Esophagus mucosa (tissue), 1 donor: ENCODE results near the gene GPATCH2. TPM values are rescaled to one million over a fixed set of nuclear protein-coding genes. Genes with fewer than 3 reads are reported as not detected.
"Not testable (repeated sequence)": the region's sequence is repeated elsewhere in the genome, so short reads cannot be mapped to it uniquely, and the experiment has no call there.

Experiments
- ATAC-seq: fragments of 200-7000 bp; cut with Tn5 transposase; one replicate; pipeline ENCODE4 v1.9.1; 2020
- total RNA-seq: library from RNA; stranded (reverse); gene quantifications from one replicate; pipeline ENCODE4 v1.2.4, GENCODE V29; 2023
- donor health status: DM: yes; HTN: yes; CAD: no.

GPATCH2 gene
- total RNA-seq, 1 donor from 2014 or later = 6.5 TPM

GRCh38 chr1:217524787-217525520 is 105.9 kb downstream of the GPATCH2 start:
- ATAC-seq = no peak

GRCh38 chr1:217523921-217524320 is 107.0 kb downstream of the GPATCH2 start:
- not testable (repeated sequence) for ATAC-seq

- no peak for ATAC-seq
These were observed 108.6 kb downstream of the GPATCH2 start for GRCh38 chr1:217522277-217522676.

GRCh38 chr1:217521317-217521716 is 109.6 kb downstream of the GPATCH2 start:
- no peak for ATAC-seq

- ATAC-seq = no peak
These were observed 124.0 kb downstream of the GPATCH2 start for GRCh38 chr1:217506878-217507277.

- no peak for ATAC-seq
These were observed 132.7 kb downstream of the GPATCH2 start for GRCh38 chr1:217498209-217498608.

- ATAC-seq = no peak
These were observed 135.6 kb downstream of the GPATCH2 start for GRCh38 chr1:217495249-217495648.

GRCh38 chr1:217494767-217495166 is 136.1 kb downstream of the GPATCH2 start:
- no peak for ATAC-seq

- no peak for ATAC-seq
These were observed 137.6 kb downstream of the GPATCH2 start for GRCh38 chr1:217493290-217493689.

GRCh38 chr1:217484871-217485270 is 146.0 kb downstream of the GPATCH2 start:
- ATAC-seq = no peak

GRCh38 chr1:217482356-217483102 is 148.4 kb downstream of the GPATCH2 start:
- ATAC-seq = peak; percentile 71

GRCh38 chr1:217478450-217478849 is 152.4 kb downstream of the GPATCH2 start:
- ATAC-seq = no peak

- ATAC-seq = no peak
These were observed 158.0 kb downstream of the GPATCH2 start for GRCh38 chr1:217472915-217473314.

GRCh38 chr1:217471403-217471802 is 159.5 kb downstream of the GPATCH2 start:
- ATAC-seq = no peak

- ATAC-seq = no peak
These were observed 160.9 kb downstream of the GPATCH2 start for GRCh38 chr1:217469983-217470382.

- ATAC-seq = no peak
These were observed 165.8 kb downstream of the GPATCH2 start for GRCh38 chr1:217465102-217465501.

- ATAC-seq = no peak
These were observed 168.2 kb downstream of the GPATCH2 start for GRCh38 chr1:217462666-217463065.

GRCh38 chr1:217462159-217462558 is 168.7 kb downstream of the GPATCH2 start:
- no peak for ATAC-seq

- no peak for ATAC-seq
These were observed 173.9 kb downstream of the GPATCH2 start for GRCh38 chr1:217457016-217457415.

GRCh38 chr1:217456261-217456660 is 174.6 kb downstream of the GPATCH2 start:
- no peak for ATAC-seq

- ATAC-seq = no peak
These were observed 177.1 kb downstream of the GPATCH2 start for GRCh38 chr1:217453816-217454215.

- ATAC-seq = no peak
These were observed 181.5 kb downstream of the GPATCH2 start for GRCh38 chr1:217449370-217449769.

- ATAC-seq = no peak
These were observed 187.0 kb downstream of the GPATCH2 start for GRCh38 chr1:217443845-217444244.

- no peak for ATAC-seq
These were observed 193.5 kb downstream of the GPATCH2 start for GRCh38 chr1:217437376-217437775.
